ENCODE results near the gene SIPA1L3.

Gene SIPA1L3

DNA sequence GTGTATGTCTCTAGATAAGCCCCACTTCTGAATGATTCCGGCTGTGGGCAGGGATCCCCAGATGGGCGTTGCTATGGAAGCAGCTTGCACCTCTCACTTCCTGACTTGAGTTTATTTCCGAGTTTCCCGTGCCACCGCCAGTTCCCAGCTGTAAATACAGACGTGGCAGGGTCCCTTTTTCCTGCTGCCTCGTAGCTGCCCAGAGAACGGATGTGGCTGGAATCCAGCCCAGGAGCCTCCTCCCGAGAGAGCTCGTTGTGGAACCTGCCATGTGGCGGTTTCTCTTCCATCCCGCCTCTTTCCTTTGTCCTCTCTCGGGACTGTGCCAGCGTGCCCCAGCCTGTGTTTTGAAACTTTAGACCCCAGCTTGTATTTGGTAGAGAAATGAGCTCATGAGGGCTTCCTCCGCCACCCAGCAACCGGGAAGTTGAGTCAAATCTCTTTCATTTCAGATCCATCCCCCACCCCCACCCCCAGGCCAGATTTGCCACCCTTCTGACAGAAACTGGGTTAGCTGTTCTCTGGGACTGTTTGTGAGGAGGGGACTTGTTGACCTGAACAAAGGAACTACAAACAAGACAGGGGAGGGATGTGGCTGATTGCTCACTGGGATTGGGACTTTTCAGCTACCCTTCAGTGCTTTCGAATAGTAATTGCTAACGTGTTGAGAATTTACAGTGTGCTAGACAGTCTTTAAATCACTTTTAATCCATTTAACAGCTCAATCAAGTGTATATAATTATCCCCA, 96.6 kb downstream of the SIPA1L3 start:
- DNase-seq = peak; percentile 75

DNA sequence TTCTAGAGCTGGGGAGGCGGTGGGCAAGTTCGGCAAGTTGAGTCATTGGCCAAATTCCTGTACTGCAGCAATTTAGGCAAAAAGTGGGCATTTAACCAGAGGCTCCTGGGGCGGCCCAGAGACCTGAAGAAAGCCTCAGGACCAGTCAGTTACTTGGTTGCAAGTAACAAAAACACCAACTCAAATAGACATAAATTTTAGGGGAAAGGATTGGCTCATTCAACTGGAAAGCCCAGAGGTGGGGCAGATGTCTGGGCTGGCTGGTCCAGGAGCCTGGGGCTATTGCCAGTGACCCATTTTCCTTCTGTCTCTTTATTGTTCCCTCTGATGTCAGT, 97.1 kb downstream of the SIPA1L3 start:
- DNase-seq = no peak

DNA sequence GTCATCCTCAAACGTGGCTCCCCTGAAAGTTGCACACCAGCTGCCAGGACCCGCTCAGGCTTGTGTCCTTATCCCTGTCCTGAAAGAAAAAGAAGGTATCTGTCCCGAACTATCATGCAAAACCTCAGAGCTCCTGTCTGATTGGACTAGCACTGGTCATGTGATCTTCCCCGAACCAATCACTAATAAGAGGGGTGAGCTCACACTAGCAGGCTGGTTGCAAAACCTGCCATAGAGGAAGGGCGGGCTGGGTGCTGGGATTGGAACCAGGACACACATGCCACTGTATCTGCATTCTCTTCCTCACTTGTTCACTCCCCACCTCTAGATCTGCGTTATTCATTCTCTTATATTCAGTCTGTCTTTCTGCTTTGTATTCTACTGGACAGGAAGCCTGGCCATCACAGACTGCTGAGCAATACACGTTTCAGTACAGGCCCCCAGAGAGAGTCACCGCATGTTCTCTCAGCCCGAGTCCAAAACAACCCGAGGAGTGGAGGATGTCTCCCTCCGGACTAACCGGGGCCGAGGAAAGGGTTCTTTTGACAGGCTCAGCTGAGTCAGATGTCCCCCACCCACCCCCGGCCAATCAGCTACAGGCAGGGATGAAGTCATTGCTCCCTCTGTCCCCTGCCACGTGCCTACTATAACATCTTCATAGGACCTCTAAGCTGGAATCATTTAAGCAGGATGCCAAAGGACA, 97.7 kb downstream of the SIPA1L3 start:
- DNase-seq = peak; percentile 97

DNA sequence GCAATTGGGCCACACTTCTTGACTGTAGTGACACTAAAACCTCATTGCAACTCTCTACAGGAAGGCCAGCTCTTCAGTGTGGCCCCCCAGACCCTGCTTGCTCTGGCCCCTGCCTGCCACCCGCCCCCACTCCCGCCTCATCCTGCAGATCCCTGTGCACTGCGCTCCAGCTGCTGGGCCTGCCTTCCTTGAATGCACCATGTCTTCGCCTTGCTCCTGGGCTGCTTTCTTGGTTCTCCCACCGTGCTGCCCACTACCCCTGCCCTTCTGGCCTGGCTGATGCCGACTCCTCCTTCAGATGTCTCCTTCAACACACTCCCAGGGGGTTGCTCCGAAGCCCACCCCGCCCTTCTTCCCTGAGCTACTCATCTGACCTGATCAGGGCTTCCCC, 98.2 kb downstream of the SIPA1L3 start:
- no peak for DNase-seq

DNA sequence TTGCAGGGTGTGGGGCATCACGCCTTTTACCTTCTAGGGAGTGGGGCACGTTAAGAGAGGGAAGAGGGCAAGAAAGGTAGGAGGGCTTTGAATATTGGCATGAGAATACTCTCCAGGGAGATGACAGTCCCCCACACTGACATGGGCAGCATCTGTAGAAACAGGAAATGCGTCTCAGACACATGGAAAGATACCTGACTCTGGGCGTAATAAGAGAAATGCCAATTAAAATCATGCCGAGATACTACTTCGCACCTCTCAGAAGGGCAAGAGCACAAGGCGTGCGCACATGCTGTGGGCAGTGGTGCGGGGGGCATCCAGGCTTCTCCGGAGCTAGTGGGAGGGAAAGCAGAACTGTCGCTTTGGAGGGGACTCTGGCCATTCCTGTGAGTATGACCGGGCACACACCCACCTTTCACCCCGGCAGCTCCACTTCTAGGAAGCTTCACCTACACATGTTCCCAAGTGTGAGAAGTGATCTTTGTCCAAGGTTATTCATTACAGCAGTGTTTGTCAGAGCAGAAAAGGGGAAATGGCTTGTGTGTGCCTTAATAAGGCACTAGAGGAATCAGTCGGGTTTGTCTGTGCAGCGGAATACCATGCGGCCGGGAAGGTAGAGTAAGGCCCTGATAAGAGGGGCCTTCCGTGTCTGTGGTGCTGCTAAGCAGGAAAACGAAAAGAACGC, 99.5 kb downstream of the SIPA1L3 start:
- DNase-seq = no peak

DNA sequence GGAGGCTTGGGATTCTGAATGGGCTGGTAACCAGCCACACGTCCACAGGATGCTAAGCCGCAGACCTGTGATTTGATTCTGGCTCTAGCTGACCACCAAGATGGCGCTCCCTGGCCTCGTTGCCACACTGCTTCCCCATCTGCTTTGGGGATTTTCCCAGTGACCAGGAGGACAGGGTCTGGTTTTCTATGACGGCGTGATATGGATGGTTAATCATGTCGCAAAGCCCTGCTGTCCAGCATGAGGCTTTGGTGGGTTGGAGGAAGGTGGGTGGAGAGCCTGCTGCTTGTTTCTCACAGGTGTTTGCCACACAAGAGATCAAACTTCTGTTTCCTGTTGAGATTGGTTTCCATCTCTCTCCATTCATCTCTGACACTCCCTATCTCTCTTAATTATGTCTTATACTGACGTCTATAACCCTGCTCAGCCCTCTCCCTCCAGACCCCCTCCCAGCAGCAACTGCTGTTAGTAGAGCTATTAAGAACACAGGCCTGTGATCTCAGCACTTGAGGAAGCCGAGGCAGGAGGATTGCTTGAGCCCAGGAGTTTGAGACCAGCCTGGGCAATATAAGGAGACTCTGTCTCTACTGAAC, 102.7 kb downstream of the SIPA1L3 start:
- no peak for DNase-seq

DNA sequence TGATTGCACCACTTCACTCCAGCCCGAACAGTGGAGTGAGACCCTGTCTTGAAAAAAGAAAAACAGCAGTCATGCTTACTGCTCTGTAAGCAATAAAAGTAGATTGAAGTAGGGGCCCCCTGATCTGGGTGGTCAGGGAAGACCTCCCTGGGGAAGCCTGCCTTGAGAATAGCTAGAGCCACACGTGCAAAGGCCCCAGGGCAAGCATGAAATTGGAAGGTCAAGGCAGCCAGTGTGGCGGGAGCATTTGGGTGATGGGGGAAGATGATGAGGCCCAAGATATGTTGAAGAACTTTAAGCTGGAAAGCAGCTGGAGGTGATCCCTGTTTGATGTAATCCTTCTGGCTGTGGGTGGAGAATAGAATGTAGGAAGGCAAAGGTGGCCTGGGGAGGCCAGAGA, 104.4 kb downstream of the SIPA1L3 start:
- no peak for DNase-seq

DNA sequence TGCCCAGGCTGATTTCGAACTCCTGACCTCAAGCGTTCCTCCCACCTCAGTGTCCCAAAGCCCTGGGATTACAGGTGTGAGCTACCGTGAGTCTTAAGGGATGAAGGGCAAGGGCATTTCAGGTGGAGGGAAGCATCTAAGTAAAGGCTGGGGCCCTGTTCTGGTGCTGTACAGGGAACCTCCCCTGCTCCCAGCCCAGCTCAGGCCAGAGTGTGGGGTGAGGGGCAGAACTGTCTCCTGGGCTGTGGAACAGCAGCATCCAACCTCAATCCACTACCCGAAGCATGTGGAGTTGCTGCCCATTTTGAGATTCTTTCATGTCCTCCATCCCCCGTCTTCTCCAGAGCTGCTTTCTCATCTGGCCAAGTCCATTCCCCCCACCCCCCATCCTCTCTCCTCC, 105.3 kb downstream of the SIPA1L3 start:
- no peak for DNase-seq

DNA sequence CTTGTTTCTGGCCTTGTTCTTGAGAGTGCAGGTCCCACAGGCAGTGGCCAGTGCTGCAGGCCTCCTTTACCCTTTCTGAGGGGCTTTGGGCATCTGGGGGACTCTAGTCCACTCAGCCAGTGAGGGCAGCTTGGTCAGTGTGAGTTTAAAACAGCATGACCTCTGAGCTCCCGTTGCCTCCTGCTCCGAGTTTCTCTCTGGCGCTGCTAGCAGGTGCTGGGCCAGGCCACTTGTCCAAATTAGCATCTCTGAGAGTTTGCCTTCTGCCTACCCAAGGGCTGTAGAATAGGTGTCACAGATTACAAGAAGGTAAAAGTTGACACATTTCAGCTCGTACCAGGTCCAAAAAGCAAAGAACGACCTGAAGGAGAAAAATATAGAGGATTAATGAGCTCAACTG, 105.9 kb downstream of the SIPA1L3 start:
- no peak for DNase-seq

DNA sequence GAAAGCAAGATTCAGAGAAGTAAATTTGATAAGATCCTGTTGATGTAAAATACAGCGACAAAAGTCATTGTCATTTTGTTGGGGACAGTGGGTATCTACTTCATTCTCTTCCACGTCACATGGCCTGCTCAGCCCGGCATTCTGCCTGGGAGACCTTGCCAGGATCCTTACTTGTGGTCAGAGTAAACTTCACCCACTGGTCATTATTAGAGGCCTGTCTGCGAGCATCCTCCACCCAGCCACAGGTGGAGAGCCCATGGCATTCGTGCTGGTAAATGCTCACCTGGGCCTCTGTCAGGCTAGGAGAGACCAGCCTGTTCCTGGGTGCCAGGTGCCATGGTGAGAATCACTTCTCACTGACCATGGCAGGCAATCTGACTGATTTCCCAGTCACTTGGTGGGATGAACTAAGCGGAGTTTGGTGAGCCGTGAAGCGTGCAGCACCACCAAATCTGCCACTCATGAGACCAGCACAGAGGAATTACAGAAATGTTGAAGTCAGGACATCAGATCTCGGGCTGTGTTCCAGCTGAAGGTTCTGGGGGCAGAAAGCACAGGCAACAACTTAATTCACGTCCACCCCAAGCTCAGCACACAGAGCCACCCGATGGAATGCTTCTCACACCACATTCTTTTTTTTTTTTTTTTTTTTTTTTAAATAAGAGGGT, 107.0 kb downstream of the SIPA1L3 start:
- no peak for DNase-seq

DNA sequence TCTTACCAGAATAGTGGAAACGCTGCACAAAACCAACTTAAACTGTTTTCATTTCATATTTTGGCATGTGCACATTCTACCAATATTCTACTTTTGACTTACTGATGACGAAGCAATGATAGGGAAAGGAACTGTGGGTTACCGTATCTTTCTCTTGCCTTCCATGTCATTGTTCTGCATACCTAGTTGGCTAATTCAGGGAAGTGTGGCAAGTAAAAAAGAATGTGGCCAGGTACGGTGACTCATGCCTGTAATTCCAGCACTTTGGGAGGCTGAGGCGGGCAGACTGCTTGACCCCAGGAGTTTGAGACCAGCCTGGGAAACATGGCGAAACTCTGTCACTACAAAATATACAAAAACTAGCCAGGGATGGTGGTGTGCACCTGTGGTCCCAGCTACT, 108.2 kb downstream of the SIPA1L3 start:
- DNase-seq = no peak

DNA sequence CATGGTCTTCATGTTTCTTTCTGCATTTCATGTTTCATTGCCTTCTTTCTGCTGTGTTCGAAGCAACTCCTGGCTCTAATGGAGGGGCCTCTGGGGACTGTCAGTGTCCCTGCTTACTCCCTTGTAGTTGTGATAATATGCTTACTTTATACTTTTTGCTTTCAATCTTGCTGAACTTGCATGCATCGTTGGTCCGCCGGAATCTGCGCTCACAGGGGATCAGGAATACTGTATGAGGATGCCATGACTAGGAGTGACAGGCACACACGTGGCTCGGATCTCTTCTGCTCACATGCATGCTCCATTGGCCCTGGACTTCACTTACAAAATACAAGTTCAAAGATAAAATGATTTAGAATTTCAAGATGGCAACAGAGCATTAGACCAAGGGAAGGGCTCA, 108.8 kb downstream of the SIPA1L3 start:
- no peak for DNase-seq

DNA sequence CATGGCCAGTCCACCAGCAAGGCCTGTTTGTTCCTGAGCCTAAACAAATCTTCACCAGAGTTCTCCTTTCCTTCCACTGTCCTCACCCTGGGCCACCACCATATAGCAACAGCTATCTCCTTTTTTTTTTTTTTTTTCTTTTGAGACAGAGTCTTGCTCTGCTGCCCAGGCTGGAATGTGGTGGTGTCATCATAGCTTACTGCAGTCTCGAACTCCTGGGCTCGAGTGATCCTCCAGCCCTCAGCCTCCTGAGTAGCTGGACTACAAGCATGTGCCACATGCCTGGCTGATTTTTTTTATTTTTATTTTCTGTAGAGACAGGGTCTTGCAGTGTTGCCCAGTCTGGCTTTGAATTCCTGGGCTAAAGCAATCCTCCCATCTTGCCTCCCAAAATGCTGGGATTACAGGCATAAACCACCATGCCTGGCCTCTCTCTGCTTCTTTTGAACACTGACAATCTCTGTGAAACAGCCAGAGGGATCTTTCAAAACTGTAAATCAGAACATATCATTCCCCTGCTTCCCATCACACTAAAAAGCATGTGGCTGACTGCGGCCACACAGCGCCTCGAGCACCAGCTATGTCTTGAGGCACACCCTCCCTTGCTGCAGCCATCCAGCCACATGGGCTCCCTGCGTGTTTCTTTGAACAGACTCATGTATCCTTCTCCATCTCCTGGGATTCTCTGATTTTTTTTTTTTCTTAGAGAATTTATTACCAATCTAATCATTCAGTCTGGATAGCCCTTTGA, 110.6 kb downstream of the SIPA1L3 start:
- no peak for DNase-seq

DNA sequence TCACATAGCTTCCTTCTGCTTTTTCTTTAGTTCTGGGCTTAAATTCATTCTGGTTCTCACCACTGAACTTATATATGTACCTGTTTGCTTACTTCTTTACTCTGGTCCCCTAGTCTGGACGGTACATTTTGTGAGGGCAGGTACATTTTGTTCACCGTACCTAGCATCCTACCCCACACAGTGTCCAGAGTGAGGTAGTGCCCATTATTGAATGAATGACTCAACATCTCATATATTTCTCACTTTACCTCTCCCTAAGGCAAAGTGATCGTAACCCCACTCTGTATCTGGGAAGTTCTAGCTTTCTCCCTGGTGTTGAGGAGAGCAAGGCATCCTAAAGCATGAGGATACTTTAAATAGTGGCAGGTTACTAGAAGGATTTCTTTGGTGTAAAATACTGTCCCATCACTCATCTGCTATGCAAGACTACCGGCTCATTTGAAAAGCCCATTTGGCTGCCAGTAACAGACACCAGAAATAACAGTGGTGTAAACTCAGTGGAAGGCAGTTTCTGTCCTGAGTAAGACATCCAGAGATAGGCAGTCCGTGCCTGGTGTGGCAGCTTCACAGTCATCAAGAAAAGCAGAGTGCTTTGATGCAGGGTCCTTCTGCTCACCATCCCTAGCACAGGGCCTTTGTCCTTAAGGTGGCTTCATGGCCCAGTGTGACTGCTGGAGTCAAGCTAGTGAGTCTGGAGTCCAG, 111.8 kb downstream of the SIPA1L3 start:
- no peak for DNase-seq

DNA sequence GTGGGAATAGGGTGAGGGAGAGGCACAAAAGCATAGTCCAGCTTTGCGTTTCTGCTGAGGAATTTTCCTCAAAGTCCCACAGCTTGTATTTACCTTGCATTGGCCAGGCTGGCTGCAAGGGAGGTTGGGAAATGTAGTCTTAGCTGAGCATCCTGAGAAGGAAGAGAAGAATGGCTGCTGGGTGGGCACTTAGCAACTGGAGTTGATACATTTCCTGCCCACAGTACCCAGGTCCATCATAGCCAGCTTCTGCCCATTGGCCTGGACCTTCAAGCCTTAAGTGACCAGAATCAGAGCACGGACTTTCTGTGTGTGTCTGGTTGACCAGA, 112.4 kb downstream of the SIPA1L3 start:
- peak; percentile 21 for DNase-seq

DNA sequence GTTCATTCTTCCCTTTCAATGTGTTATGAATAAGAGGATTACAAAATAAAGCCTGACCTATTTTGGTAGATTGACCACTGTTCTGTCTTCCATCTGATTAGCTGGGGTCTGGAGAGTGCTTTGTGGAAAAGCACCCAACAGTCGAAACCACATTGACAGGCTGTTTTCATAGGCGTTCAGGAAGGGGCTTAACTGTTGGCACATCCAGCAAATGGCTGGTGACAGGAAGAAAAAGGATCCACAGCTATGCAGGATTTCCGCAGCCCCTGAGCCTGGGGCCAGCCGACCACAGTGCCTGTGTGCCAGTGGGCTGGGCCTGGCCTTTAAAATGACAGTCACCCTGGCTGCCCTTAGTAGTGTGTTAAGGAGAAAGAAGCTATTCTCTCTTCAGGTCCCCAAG, 113.3 kb downstream of the SIPA1L3 start:
- DNase-seq = no peak

DNA sequence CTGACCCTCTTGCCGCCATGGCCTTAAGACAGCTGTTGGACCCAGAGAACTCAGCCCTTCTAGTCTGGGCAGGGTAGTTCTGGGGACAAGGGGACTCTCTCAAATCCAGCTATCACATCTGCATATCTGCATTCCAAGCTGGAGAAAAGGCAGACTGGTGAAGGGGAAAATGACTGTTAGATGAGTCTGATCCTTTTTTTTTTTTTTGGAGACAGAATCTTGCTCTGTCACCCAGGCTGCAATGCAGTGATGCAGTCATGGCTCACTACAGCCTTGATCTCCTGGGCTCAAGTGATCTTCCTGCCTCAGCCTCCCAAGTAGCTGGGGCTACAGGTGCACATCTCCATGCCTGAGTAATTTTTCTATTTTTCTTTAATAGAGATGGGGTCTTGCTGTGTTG, 114.3 kb downstream of the SIPA1L3 start:
- DNase-seq = no peak

DNA sequence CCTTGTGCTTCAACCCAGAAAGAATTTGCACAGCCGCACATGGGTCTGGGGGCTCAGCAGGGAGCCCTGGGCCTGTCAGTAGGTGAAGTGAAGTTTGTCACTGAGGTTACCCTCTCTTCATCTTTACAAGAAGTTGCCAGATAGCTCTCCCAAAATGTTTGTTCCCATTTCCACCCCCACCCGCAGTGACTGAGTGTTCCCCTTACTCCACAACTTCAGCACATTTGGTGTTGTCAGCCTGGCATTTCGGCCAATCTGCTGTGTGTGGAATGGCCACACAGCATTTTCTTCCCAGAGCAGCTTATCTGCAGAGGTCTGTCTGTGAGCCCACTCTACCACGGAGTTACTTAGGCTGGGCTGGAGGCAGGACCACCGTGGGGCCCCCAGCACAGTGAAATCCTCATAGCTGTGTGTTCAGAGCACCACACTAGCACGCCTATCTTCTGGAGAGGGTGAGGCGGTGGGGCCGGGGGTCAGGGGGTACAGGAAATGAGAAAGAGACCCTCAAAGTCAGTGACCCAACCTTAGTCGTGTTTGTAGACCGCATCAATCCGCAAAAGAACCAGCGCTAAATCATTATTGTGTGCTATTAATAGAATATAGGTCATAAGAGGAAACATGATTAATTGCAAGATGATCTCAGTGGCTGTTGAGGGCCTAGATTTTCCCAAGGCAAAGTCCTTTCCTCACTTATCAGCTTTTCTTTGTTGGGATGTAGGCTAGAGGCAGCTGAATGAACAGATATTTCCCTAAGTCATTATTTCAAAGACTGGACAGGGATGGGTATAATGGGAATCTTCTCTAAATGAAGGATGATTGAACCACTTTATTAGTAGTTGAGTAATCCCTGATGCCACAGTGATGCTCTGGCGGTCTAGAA, 116.0 kb downstream of the SIPA1L3 start:
- no peak for DNase-seq

DNA sequence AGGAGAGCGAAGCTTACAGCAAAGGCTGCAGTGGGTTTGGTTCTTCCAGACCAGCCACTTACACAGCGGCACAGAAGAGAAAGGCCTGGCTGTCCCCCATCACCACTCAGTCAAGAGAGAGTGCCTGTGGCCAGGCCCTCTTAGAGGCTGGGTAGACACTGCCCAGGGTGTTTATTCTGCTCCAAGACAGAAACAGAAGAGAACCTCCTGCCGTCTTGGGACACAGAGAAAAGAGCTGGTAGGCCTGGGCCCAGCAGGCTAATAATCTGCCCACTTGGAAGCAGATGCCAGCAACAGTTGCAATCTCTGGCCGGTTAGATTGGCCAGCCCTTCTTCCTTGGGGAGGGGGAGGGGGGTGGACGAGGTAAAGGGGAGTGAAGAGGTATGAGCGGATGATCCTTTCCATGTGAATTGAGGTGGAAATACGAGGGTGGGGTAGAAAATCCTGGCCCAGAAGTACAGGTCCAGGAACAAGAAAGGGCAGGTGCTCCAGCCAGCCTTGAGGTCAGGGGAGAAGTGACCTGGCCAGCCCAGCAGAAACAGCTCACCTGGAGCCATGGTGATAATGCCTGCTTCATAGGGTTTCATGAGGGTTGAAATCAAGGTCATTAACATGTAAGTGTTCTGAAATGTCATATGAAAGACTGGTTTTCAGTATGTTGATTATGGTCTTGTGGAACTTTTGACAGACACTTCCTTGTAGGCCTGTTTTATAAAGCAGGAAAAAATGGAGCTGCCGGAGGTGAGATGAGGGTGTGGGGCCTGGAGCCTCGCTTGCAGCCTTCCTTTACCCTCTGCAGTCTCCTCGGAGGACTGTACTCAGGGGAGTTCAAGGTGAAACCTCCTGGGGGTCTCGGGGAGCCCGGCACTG, 116.9 kb downstream of the SIPA1L3 start:
- no peak for DNase-seq
